ENCODE results near the gene EIF4H. TPM values are rescaled to one million over a fixed set of nuclear protein-coding genes. Genes with fewer than 3 reads are reported as not detected.

The EIF4H gene
- total RNA-seq, 4 donors from 2014 or later: 194 to 261 (median 249) TPM

GRCh38 chr7:74149071-74149470, 25.1 kb upstream of the EIF4H start:
- TF ChIP-seq POLR2A (IDR thresholded peaks at IDR 0.05) (no peak), CTCF (IDR thresholded peaks at IDR 0.05) (no peak)
- 92 to 98% methylated on average over 5 of the region's 5 CpGs for WGBS, 2 donors
- Histone ChIP-seq H3K36me3 (no peaks in the 10 kb centered on the region), H3K4me3 (no peak overlapping the region), H3K4me1 (peaks cover 0 to 5% (median 0%) of the 10 kb centered on the region in 3 donors), H3K27me3 (no peaks in the 10 kb centered on the region), H3K9me3 (no peaks in the 10 kb centered on the region), H3K27ac (no peak overlapping the region)
- no peak for DNase-seq
- intact Hi-C loops (cut with DNase I): no loop called here

GRCh38 chr7:74149603-74150002, 24.6 kb upstream of the EIF4H start:
- TF ChIP-seq CTCF (IDR thresholded peaks at IDR 0.05): no peak
- TF ChIP-seq POLR2A (IDR thresholded peaks at IDR 0.05): no peak
- DNase-seq: no peak
- Histone ChIP-seq H3K27me3 (no peaks in the 10 kb centered on the region), H3K4me3 (no peak overlapping the region), H3K27ac (no peak overlapping the region), H3K36me3 (no peaks in the 10 kb centered on the region), H3K9me3 (no peaks in the 10 kb centered on the region), H3K4me1 (peaks cover 0 to 5% (median 0%) of the 10 kb centered on the region in 3 donors)
- 89 to 94% methylated on average over 1 of the region's 1 CpG for WGBS, 2 donors
- intact Hi-C loops (cut with DNase I): no loop called here

GRCh38 chr7:74153736-74154135, 20.4 kb upstream of the EIF4H start:
- TF ChIP-seq POLR2A (IDR thresholded peaks at IDR 0.05) (no peak), CTCF (IDR thresholded peaks at IDR 0.05) (no peak)
- Histone ChIP-seq H3K4me3 (no peak overlapping the region), H3K27ac (no peak overlapping the region), H3K27me3 (no peaks in the 10 kb centered on the region), H3K9me3 (no peaks in the 10 kb centered on the region), H3K4me1 (peaks cover 0 to 5% (median 0%) of the 10 kb centered on the region in 3 donors), H3K36me3 (no peaks in the 10 kb centered on the region)
- 69 to 70% methylated on average over 6 to 9 of the region's 9 CpGs for WGBS, 2 donors
- intact Hi-C loops (cut with DNase I): no loop called here
- DNase-seq: no peak

GRCh38 chr7:74155810-74156395, 18.3 kb upstream of the EIF4H start:
- peaks cover 0 to 5% (median 0%) of the 10 kb centered on the region in 3 donors for H3K4me1 ChIP-seq
- no peaks in the 10 kb centered on the region for H3K27me3 ChIP-seq
- WGBS, 2 donors: 71 to 84% methylated on average over 7 to 8 of the region's 9 CpGs
- H3K4me3 ChIP-seq: no peak overlapping the region
- no peak overlapping the region for H3K27ac ChIP-seq
- no peak for TF ChIP-seq POLR2A (IDR thresholded peaks at IDR 0.05)
- no peak for TF ChIP-seq CTCF (IDR thresholded peaks at IDR 0.05)
- no peaks in the 10 kb centered on the region for H3K9me3 ChIP-seq
- intact Hi-C loops (cut with DNase I): no loop called here
- no peaks in the 10 kb centered on the region for H3K36me3 ChIP-seq
- DNase-seq: no peak

- H3K27ac ChIP-seq: no peak overlapping the region
- H3K9me3 ChIP-seq: no peaks in the 10 kb centered on the region
- TF ChIP-seq CTCF (IDR thresholded peaks at IDR 0.05): no peak
- H3K4me1 ChIP-seq: peaks cover 0 to 5% (median 0%) of the 10 kb centered on the region in 3 donors
- no peak for DNase-seq
- H3K36me3 ChIP-seq: no peaks in the 10 kb centered on the region
- WGBS, 2 donors: 82 to 84% methylated on average over 9 of the region's 9 CpGs
- no peaks in the 10 kb centered on the region for H3K27me3 ChIP-seq
- no peak overlapping the region for H3K4me3 ChIP-seq
- intact Hi-C loops (cut with DNase I): no loop called here
Observed at GRCh38 chr7:74157605-74158004, 16.6 kb upstream of the EIF4H start.
